IMR-90 (cell line): ENCODE data around the gene SLC30A1.

ENCODE experiments used
- CTCF ChIP-seq: conservative IDR thresholded peaks from 2 replicates; pipeline ENCODE4 v1.5.1; 2012; ENCODE audit warnings: mild to moderate bottlenecking, low read depth, low read length, improper control_type of control experiment
- POLR2A ChIP-seq: IDR thresholded peaks from 2 replicates; pipeline ENCODE4 v1.6.1; 2012; ENCODE audit warnings: mild to moderate bottlenecking, low read depth, low read length
- RFX5 ChIP-seq: IDR thresholded peaks from 2 replicates; pipeline ENCODE4 v1.8.0; 2012; ENCODE audit warnings: low read depth, mild to moderate bottlenecking, low read length, moderate library complexity

GRCh38 chr1:211586538-211586937, 7.6 kb upstream of the SLC30A1 start:
- TF ChIP-seq CTCF (no peak), RFX5 (no peak), POLR2A (no peak)
